Activated naive CD4-positive, alpha-beta T cell treated with anti-CD3 and anti-CD28 coated beads, Interleukin-2, amount 10 ng/mL, durations not matched to agents 7 days and 5 days (primary cell): ENCODE data around the gene ZBED2.
A peak's percentile ranks its signal among the peaks of the same experiment; 100 is the strongest.
"Not testable (repeated sequence)": the region's sequence is repeated elsewhere in the genome, so short reads cannot be mapped to it uniquely, and the experiment has no call there.

Source experiments
- CTCF ChIA-PET: fragments of 350-600 bp; sonication (Branson Sonifier 250); formaldehyde crosslinking; loops from one replicate; lab custom pipeline; 2021; ENCODE audit warnings: antibody characterized with exemption; lab: Charles Lee
- DNase-seq: peaks from one replicate; pipeline ENCODE4 v3.0.0-alpha.2; 2020
- H3K27ac Mint-ChIP-seq: one replicate; pipeline ENCODE4 v1.8.0; 2021; ENCODE audit warnings: mild to moderate bottlenecking, moderate library complexity, mixed read lengths
- H3K27me3 Mint-ChIP-seq: one replicate; pipeline ENCODE4 v1.8.0; 2021; ENCODE audit warnings: mild to moderate bottlenecking, mixed read lengths
- H3K36me3 Mint-ChIP-seq: one replicate; pipeline ENCODE4 v1.8.0; 2021; ENCODE audit warnings: mixed read lengths
- H3K4me1 Mint-ChIP-seq: one replicate; pipeline ENCODE4 v1.8.0; 2021; ENCODE audit warnings: mixed read lengths
- H3K4me3 Mint-ChIP-seq: one replicate; pipeline ENCODE4 v1.8.0; 2021; ENCODE audit warnings: mild to moderate bottlenecking, moderate library complexity, mixed read lengths
- H3K9me3 Mint-ChIP-seq: one replicate; pipeline ENCODE4 v1.8.0; 2021; ENCODE audit warnings: mixed read lengths

ZBED2 gene

DNA sequence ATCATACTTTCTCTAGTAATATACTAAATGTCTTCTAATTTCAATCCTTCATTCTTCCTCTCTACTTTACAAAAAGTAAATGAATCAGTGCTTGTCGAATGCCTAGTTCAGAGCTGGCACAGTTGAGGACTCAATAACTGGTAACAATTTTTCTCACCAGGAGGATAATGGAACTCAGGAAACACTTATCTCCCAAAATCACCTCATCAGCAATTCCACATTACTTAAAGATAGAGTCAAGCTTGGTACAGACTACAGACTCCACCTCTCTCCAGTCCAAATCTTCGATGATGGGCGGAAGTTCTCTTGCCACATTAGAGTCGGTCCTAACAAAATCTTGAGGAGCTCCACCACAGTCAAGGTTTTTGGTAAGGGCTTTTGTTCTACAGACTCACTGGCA is 16.3 kb downstream of the ZBED2 start:
- no peak for DNase-seq
- H3K4me3 Mint-ChIP-seq, result no peak overlapping the region
- peaks cover 64% of the 10 kb centered on the region for H3K4me1 Mint-ChIP-seq

DNA sequence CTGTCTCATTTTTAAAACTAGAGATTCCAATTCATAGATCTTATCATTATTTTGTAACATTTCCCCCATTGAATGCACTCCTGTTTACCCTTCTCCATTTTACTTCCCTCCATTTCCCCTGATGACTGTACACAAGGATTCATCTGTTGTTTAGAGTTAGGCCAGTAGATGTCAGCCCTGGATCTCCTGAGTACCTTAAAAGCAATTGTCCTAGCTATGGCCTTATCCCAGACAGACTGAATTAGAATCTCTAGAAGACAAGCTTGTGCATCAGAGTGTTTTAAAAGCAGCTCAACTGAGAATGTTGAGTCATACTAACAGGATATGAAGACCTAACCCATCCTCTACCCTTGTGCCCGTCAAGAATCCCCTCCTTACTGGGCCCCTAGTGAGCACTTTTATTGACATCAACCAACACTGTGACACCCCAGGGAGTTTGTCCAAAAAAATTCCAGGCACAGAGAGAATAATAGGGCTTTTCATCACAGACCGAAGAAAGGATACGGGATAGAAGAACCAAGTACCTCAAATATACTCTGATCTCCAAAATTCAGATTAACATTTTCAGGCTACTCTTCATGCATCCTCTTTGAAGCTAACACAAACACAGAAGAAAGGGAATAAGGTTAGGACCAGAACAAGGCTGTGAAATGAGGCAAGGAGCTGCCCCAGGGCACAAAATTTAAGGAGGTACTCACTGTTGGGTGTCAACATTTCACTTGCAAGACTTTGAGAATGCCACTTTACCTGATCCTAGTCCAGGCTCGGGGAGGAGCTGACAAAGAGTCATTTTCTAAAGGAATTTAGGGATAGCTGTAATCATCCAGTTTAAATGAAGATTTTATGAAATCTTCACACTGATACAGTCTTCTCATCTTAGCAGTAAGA is 17.1 kb downstream of the ZBED2 start:
- H3K27ac Mint-ChIP-seq, result peak overlapping the region; percentile 2
- H3K4me1 Mint-ChIP-seq, result peaks cover 63% of the 10 kb centered on the region
- CTCF ChIA-PET, result interaction anchor here (0.7 to 4.4 kb wide), 24 partner anchors 9 to 391 kb away, joined by 3 to 115 read pairs (median 6); no protein-coding TSS in a partner anchor
- no peak for DNase-seq
- H3K36me3 Mint-ChIP-seq, result peaks cover 75% of the 10 kb centered on the region
- no peaks in the 10 kb centered on the region for H3K27me3 Mint-ChIP-seq
- H3K9me3 Mint-ChIP-seq, result peaks cover 2% of the 10 kb centered on the region
- no peak overlapping the region for H3K4me3 Mint-ChIP-seq

More for the DNA sequence above, 16.3 kb downstream of the ZBED2 start:
- peaks cover 2% of the 10 kb centered on the region for H3K9me3 Mint-ChIP-seq
- H3K27me3 Mint-ChIP-seq, result no peaks in the 10 kb centered on the region
- H3K36me3 Mint-ChIP-seq, result peaks cover 76% of the 10 kb centered on the region
- CTCF ChIA-PET, result interaction anchor here (1.1 to 4.4 kb wide), 17 partner anchors 8 to 391 kb away, joined by 3 to 115 read pairs (median 8); no protein-coding TSS in a partner anchor
- peak overlapping the region; percentile 21 for H3K27ac Mint-ChIP-seq

- CTCF ChIA-PET, result interaction anchor here (0.7 to 4.4 kb wide), 11 partner anchors 10 to 391 kb away, joined by 3 to 115 read pairs (median 12); no protein-coding TSS in a partner anchor
- Mint-ChIP-seq H3K27ac (peak overlapping the region; percentile 70), H3K4me1 (peaks cover 62% of the 10 kb centered on the region), H3K4me3 (no peak overlapping the region), H3K36me3 (peaks cover 74% of the 10 kb centered on the region), H3K9me3 (no peaks in the 10 kb centered on the region), H3K27me3 (no peaks in the 10 kb centered on the region)
- DNase-seq, result no peak
Measured at GRCh38 chr3:111577113-111577512, 18.0 kb downstream of the ZBED2 start.

GRCh38 chr3:111571907-111572460 is 23.2 kb downstream of the ZBED2 start:
- Mint-ChIP-seq H3K4me1 (peaks cover 46% of the 10 kb centered on the region), H3K27me3 (no peaks in the 10 kb centered on the region), H3K4me3 (no peak overlapping the region), H3K36me3 (peaks cover 67% of the 10 kb centered on the region), H3K9me3 (no peaks in the 10 kb centered on the region), H3K27ac (no peak overlapping the region)
- DNase-seq, result no peak
- CTCF ChIA-PET, result interaction anchor here (0.5 to 2.6 kb wide), 4 partner anchors 44 to 120 kb away, joined by 3 to 9 read pairs (median 4); no protein-coding TSS in a partner anchor

- Mint-ChIP-seq H3K27ac (no peak overlapping the region), H3K9me3 (no peaks in the 10 kb centered on the region), H3K4me1 (peaks cover 47% of the 10 kb centered on the region), H3K4me3 (no peak overlapping the region), H3K36me3 (peaks cover 66% of the 10 kb centered on the region), H3K27me3 (no peaks in the 10 kb centered on the region)
- no peak for DNase-seq
- CTCF ChIA-PET, result no interaction called here
Measured at GRCh38 chr3:111571282-111571681, 23.9 kb downstream of the ZBED2 start.

- H3K4me3 Mint-ChIP-seq, result no peak overlapping the region
- H3K27ac Mint-ChIP-seq, result no peak overlapping the region
- H3K4me1 Mint-ChIP-seq, result peaks cover 48% of the 10 kb centered on the region
- no peak for DNase-seq
- H3K36me3 Mint-ChIP-seq, result peaks cover 63% of the 10 kb centered on the region
- CTCF ChIA-PET, result no interaction called here
- H3K9me3 Mint-ChIP-seq, result no peaks in the 10 kb centered on the region
- H3K27me3 Mint-ChIP-seq, result no peaks in the 10 kb centered on the region
Measured at GRCh38 chr3:111570404-111571030, 24.6 kb downstream of the ZBED2 start.

DNA sequence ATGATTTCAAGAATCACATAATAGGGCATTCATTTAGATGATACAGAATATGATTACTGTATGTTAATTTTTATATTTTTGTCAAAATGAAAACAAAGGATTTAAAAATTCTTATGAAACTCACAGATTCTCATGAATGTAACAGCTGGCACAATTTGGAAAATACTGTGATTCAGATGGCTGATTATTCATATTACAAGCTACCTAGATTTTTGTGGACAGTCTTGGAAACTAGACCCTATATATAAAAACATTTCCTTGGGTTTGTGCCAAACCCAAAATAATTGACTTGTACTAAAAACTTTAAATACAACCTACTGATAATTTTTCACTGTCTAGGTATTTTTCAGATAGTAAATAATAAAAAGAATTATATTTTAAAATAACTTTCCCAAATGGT is 26.2 kb downstream of the ZBED2 start:
- Mint-ChIP-seq H3K4me1 (peaks cover 54% of the 10 kb centered on the region), H3K36me3 (peaks cover 65% of the 10 kb centered on the region), H3K9me3 (no peaks in the 10 kb centered on the region), H3K27ac (no peak overlapping the region), H3K4me3 (no peak overlapping the region), H3K27me3 (no peaks in the 10 kb centered on the region)
- CTCF ChIA-PET, result interaction anchor here (0.9 kb wide), 1 partner anchor 9 kb away, joined by 3 read pairs; no protein-coding TSS in a partner anchor
- no peak for DNase-seq

- H3K27me3 Mint-ChIP-seq, result no peaks in the 10 kb centered on the region
- DNase-seq, result no peak
- CTCF ChIA-PET, result interaction anchor here (0.9 kb wide), 1 partner anchor 10 kb away, joined by 3 read pairs; no protein-coding TSS in a partner anchor
- peaks cover 51% of the 10 kb centered on the region for H3K4me1 Mint-ChIP-seq
- H3K27ac Mint-ChIP-seq, result no peak overlapping the region
- no peaks in the 10 kb centered on the region for H3K9me3 Mint-ChIP-seq
- H3K36me3 Mint-ChIP-seq, result peaks cover 63% of the 10 kb centered on the region
- H3K4me3 Mint-ChIP-seq, result no peak overlapping the region
Measured at GRCh38 chr3:111568355-111568754, 26.8 kb downstream of the ZBED2 start.

DNA sequence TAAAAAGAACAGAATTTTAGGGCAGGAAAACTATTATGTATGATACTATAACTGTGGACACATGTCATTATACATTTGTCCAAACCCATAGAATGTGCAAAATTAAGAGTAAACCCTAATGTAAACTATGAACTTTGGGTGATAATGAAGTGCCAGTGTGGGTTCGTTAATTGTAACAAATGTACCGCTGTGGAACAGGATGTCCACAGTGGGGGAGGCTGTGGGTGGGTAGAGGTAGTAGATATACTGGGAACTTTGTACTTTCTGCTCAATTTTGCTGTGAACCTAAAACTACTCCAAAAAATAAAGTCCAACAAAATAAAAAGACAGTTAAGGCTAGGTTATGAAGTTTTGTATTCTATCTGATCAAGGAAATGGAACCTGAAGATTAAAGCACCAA is 28.3 kb downstream of the ZBED2 start:
- Mint-ChIP-seq H3K27me3 (no peaks in the 10 kb centered on the region), H3K4me1 (peaks cover 51% of the 10 kb centered on the region), H3K9me3 (no peaks in the 10 kb centered on the region), H3K36me3 (peaks cover 62% of the 10 kb centered on the region), H3K4me3 (no peak overlapping the region), H3K27ac (peak overlapping the region; percentile 24)
- no peak for DNase-seq
- CTCF ChIA-PET, result no interaction called here

DNA sequence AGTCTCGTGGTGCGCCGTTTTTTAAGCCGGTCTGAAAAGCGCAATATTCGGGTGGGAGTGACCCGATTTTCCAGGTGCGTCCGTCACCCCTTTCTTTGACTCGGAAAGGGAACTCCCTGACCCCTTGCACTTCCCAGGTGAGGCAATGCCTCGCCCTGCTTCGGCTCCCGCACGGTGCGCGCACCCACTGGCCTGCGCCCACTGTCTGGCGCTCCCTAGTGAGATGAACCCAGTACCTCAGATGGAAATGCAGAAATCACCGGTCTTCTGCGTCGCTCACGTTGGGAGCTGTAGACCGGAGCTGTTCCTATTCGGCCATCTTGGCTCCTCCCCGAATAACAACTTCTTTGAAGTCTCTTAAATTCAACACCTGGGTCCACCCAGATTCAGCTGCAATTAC is 33.2 kb downstream of the ZBED2 start:
- H3K36me3 Mint-ChIP-seq, result peaks cover 25% of the 10 kb centered on the region
- CTCF ChIA-PET, DNase-seq, H3K27ac Mint-ChIP-seq, H3K9me3 Mint-ChIP-seq, H3K4me3 Mint-ChIP-seq, H3K27me3 Mint-ChIP-seq: not testable (repeated sequence)
- peaks cover 28% of the 10 kb centered on the region for H3K4me1 Mint-ChIP-seq

DNA sequence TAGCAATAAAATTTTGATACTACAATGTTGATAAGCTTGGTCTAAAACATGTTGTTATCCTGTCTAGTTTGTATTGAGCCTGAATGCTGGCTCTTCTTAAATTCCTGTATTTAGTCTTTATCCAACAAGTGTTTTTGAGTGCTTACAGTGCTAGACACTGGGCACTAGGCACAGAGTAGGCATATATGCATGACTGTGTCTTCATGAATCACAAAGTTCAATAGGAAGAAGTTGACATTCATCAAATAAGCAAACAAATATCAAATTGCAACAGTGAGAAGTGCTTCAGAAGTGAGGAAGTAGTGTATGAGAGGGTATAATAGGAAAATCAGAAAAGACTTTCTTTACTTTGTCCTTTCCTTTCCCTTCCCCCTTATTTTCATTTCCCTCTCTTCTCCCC is 46.4 kb downstream of the ZBED2 start:
- peaks cover 37% of the 10 kb centered on the region for H3K4me1 Mint-ChIP-seq
- H3K4me3 Mint-ChIP-seq, result no peak overlapping the region
- no peaks in the 10 kb centered on the region for H3K27me3 Mint-ChIP-seq
- peaks cover 35% of the 10 kb centered on the region for H3K36me3 Mint-ChIP-seq
- CTCF ChIA-PET, result interaction anchor here (1.0 to 6.6 kb wide), 3 partner anchors 62 to 143 kb away, joined by 3 to 54 read pairs (median 7); no protein-coding TSS in a partner anchor
- no peak for DNase-seq
- no peaks in the 10 kb centered on the region for H3K9me3 Mint-ChIP-seq
- H3K27ac Mint-ChIP-seq, result no peak overlapping the region

DNA sequence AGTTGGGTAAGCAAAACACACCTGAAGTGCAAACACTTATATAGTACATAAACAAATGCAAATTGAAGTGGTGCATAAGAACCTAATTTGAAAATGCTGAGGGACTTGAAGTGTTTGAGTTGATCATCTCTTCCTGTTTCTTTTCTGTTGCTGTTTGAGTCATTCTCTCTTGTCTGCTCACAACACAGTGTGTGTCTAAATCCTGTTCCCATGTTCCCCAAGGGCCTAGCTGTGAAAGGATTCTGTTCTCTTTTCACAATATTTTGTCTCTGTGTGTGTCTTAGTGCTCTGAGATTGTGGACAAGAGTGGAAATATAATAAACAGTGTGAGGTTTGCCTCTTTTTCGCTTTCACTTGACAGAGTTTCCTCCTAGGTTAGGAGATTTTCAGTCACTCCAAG is 47.1 kb downstream of the ZBED2 start:
- H3K27ac Mint-ChIP-seq, result no peak overlapping the region

GRCh38 chr3:111547631-111548030 is 47.5 kb downstream of the ZBED2 start:
- H3K4me3 Mint-ChIP-seq, result no peak overlapping the region
- DNase-seq, result peak; percentile 77
- H3K9me3 Mint-ChIP-seq, result no peaks in the 10 kb centered on the region
- H3K27me3 Mint-ChIP-seq, result no peaks in the 10 kb centered on the region
- CTCF ChIA-PET, result interaction anchor here (1.0 to 6.6 kb wide), 7 partner anchors 30 to 144 kb away, joined by 3 to 54 read pairs (median 4); no protein-coding TSS in a partner anchor
- no peak overlapping the region for H3K27ac Mint-ChIP-seq
- H3K4me1 Mint-ChIP-seq, result peaks cover 35% of the 10 kb centered on the region
- peaks cover 40% of the 10 kb centered on the region for H3K36me3 Mint-ChIP-seq

More for the DNA sequence above, 47.1 kb downstream of the ZBED2 start:
- no peaks in the 10 kb centered on the region for H3K9me3 Mint-ChIP-seq
- CTCF ChIA-PET, result interaction anchor here (1.0 to 6.6 kb wide), 6 partner anchors 43 to 144 kb away, joined by 3 to 54 read pairs (median 6); no protein-coding TSS in a partner anchor
- peaks cover 37% of the 10 kb centered on the region for H3K36me3 Mint-ChIP-seq
- DNase-seq, result no peak
- no peaks in the 10 kb centered on the region for H3K27me3 Mint-ChIP-seq
- no peak overlapping the region for H3K4me3 Mint-ChIP-seq
- H3K4me1 Mint-ChIP-seq, result peaks cover 35% of the 10 kb centered on the region

GRCh38 chr3:111545349-111545748 is 49.8 kb downstream of the ZBED2 start:
- no peaks in the 10 kb centered on the region for H3K9me3 Mint-ChIP-seq
- CTCF ChIA-PET, result interaction anchor here (0.9 to 6.6 kb wide), 4 partner anchors 32 to 71 kb away, joined by 3 to 54 read pairs (median 6); no protein-coding TSS in a partner anchor
- H3K4me3 Mint-ChIP-seq, result peak overlapping the region; percentile 95
- peaks cover 52% of the 10 kb centered on the region for H3K4me1 Mint-ChIP-seq
- no peak overlapping the region for H3K27ac Mint-ChIP-seq
- no peak for DNase-seq
- no peaks in the 10 kb centered on the region for H3K27me3 Mint-ChIP-seq
- H3K36me3 Mint-ChIP-seq, result peaks cover 47% of the 10 kb centered on the region
